Hematopoietic multipotent progenitor cell treated with erythropoietin and hydrocortisone succinate and interleukin-3 and kit ligand, for 8 days (in vitro differentiated cells): Measurements from ENCODE around the gene NAPA.
A peak's percentile ranks its signal among the peaks of the same experiment; 100 is the strongest.

Experiments
- DNase-seq: peaks from one replicate; pipeline ENCODE4 v3.0.0-alpha.2; 2015

The NAPA gene

GRCh38 chr19:47514869-47515588 lies at the start of gene NAPA:
Gene NAPA, minus strand, starts transcription at chr19:47515063. Its CDS starts 123 bp downstream, at chr19:47514940.
- peak; percentile 100 for DNase-seq

GRCh38 chr19:47564081-47564480 lies 49.2 kb upstream of the NAPA start:
- DNase-seq, result no peak

- DNase-seq, result no peak
These were observed 46.7 kb upstream of the NAPA start for GRCh38 chr19:47561440-47562057.

GRCh38 chr19:47560999-47561398 lies 46.1 kb upstream of the NAPA start:
- no peak for DNase-seq

GRCh38 chr19:47550129-47550528 lies 35.3 kb upstream of the NAPA start:
- DNase-seq, result no peak

- no peak for DNase-seq
These were observed 34.5 kb upstream of the NAPA start for GRCh38 chr19:47549261-47549862.

- DNase-seq, result no peak
These were observed 32.3 kb upstream of the NAPA start for GRCh38 chr19:47547199-47547598.

- DNase-seq, result no peak
These were observed 30.4 kb upstream of the NAPA start for GRCh38 chr19:47545061-47545948.

GRCh38 chr19:47544476-47544875 lies 29.6 kb upstream of the NAPA start:
- DNase-seq, result no peak

GRCh38 chr19:47544075-47544474 lies 29.2 kb upstream of the NAPA start:
- DNase-seq, result no peak

- DNase-seq, result no peak
These were observed 27.2 kb upstream of the NAPA start for GRCh38 chr19:47542030-47542475.

GRCh38 chr19:47541518-47541917 lies 26.7 kb upstream of the NAPA start:
- DNase-seq, result no peak

GRCh38 chr19:47540748-47541147 lies 25.9 kb upstream of the NAPA start:
- no peak for DNase-seq

GRCh38 chr19:47539747-47540311 lies 25.0 kb upstream of the NAPA start:
- no peak for DNase-seq

GRCh38 chr19:47538812-47539211 lies 23.9 kb upstream of the NAPA start:
- DNase-seq, result no peak

GRCh38 chr19:47537493-47537892 lies 22.6 kb upstream of the NAPA start:
- no peak for DNase-seq

GRCh38 chr19:47534628-47535027 lies 19.8 kb upstream of the NAPA start:
- DNase-seq, result no peak

- DNase-seq, result no peak
These were observed 17.0 kb upstream of the NAPA start for GRCh38 chr19:47531640-47532387.

- DNase-seq, result no peak
These were observed 14.3 kb upstream of the NAPA start for GRCh38 chr19:47529018-47529742.

GRCh38 chr19:47526798-47527197 lies 11.9 kb upstream of the NAPA start:
- no peak for DNase-seq

GRCh38 chr19:47523473-47523872 lies 8.6 kb upstream of the NAPA start:
- peak; percentile 11 for DNase-seq
